ENCODE data around the gene NOP16.

Gene NOP16, protein sequence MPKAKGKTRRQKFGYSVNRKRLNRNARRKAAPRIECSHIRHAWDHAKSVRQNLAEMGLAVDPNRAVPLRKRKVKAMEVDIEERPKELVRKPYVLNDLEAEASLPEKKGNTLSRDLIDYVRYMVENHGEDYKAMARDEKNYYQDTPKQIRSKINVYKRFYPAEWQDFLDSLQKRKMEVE

DNA sequence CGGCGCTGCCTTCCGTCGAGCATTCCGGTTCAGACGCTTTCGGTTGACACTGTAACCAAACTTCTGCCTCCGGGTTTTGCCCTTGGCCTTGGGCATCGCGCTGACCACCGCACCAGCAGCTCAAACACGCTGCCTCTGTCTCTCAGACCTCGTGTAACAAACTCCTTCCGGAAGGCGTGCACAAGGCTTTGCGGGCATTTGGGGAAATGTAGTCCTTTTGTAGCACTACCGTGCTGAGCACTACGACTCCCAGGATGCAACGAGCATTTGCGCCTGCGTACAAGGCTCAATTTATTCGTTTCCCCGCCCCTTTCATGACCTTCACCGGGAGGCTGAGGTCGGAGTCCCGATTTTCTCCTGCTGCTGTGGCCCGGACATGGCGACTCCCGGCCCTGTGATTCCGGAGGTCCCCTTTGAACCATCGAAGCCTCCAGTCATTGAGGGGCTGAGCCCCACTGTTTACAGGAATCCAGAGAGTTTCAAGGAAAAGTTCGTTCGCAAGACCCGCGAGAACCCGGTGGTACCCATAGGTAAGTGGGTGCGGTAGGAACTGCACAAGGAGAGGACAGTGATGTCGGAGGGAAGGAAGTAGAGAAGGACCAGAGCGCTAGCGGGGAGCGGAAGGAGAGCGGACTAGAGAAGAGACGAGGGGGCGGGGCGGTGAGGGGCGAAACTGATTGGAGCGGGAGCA lies at the start of gene NOP16, which contains the start of gene HIGD2A:
Gene NOP16, minus strand, starts transcription at position 155 of the 691 bp plus-strand sequence. Its CDS starts 59 bp downstream, at position 96.
Gene HIGD2A, plus strand, starts transcription at position 308 of the 691 bp plus-strand sequence. Its CDS starts 69 bp downstream, at position 377.
- DNase-seq (ENCODE audit: low spot score): peak; percentile 98

- DNase-seq (ENCODE audit: low spot score): no peak
Observed at GRCh38 chr5:176436656-176437055, 48.3 kb upstream of the NOP16 start.

DNA sequence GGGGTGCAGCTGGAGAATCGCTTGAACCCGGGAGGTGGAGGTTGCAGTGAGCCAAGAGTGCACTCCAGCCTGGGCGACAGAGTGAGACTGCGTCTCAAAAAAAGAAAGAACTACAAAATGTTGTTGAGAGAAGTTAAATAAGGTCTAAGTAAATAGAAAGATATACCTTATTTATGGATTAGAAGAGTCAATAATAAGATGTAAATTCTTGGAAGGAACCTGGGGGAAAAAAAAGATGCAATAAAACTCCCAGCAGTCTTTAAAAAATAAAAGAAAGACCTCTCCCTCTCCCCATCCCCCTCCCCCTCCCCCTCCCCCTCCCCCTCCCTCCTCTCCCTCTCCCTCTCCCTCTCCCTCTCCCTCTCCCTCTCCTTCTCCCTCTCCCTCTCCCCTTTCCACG lies 44.3 kb upstream of the NOP16 start:
- no peak for DNase-seq (ENCODE audit: low spot score)

DNA sequence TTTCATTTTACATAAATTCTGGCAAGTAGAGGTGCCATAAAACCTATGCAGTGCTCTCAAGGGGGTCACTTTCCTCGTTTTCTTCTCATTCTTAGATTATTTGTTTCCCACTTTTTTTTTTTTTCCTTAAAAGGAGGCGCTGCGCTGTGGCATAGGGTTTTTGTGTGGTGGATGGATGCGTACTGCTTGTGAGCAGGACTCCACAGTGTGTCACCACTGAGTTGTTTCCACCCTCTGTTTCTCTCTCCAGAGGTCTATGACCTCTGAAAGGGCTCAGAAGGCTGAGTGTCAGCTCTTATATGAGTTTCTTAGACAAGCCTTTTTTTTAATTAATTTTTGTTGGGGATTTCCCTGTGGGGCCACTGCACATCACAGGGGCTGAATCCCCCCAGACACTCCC lies 41.6 kb upstream of the NOP16 start:
- no peak for DNase-seq (ENCODE audit: low spot score)

DNA sequence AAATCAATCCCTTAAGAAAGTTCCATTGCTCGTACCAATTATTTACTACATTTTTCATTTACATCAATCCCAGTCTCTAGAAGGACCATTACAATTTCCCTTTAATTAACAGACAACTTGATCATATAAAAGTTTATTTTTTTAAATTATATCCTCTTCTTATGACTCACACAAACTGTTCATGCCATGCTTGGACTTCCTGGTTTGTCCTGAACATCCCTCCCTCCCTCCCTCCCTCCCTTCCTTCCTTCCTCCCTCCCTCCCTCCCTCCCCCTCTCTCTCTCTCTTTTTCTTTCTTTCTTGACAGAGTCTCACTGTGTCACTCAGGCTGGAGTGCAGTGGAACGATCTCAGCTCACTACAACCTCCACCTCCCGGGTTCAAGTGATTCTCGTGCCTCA lies 39.6 kb upstream of the NOP16 start:
- DNase-seq (ENCODE audit: low spot score): no peak

- DNase-seq (ENCODE audit: low spot score): no peak
Observed at GRCh38 chr5:176426876-176427275, 38.5 kb upstream of the NOP16 start.

- DNase-seq (ENCODE audit: low spot score): no peak
Observed at GRCh38 chr5:176425791-176426190, 37.4 kb upstream of the NOP16 start.

GRCh38 chr5:176425138-176425537 lies 36.7 kb upstream of the NOP16 start:
- no peak for DNase-seq (ENCODE audit: low spot score)

DNA sequence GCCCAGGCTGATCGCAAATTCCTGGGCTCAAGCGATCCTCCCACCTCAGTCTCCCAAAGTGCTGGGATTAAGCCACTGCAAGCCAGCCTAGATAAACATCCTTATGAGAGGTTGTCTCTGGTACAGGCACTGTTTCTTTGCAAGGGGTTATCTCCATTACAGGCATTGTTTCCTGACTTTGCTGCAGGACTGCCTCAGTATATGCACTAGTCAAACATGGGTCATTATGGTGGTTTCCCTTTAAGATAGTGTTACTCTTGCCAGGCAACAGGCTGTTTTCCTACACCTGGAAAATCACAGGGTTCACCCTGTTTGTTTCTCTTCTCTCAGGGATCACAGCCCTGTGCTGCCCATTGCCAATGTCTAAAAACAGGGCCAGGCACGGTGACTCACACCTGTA lies 35.8 kb upstream of the NOP16 start:
- no peak for DNase-seq (ENCODE audit: low spot score)

GRCh38 chr5:176420972-176421544 lies 32.7 kb upstream of the NOP16 start:
- DNase-seq (ENCODE audit: low spot score): no peak

DNA sequence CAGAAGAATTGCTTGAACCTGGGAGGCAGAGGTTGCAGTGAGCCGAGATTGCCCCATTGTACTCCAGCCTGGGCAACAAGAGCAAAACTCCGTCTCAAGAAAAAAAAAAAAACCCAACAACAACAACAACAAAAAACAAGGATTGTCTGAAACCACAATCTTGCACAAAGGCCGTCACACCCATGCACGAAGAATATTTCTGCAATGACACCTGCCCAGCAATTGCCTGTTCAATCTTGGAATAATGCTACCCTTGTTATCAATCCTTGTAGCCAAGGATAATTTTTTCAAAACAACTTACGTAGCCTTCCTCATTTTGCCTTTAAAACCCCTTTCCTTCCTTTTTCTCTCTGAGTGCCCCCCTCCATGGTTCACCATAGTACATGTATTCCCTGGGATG lies 31.7 kb upstream of the NOP16 start:
- no peak for DNase-seq (ENCODE audit: low spot score)

DNA sequence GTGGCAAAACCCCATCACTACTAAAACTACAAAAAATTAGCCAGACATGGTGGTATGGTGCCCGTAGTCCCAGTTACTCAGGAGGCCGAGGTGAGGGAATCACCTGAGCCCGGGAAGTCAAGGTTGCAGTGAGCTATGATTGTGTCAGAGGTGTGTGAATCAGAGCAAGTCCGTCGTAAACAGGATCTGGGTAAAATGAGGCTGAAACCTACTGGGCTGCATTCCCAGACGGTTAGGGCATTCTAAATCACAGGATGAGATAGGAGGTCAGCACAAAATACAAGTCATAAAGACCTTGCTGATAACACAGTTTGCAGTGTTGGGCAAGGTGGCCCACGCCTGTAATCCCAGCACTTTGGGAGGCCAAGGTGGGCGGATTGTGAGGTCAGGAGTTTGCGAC lies 29.9 kb upstream of the NOP16 start:
- DNase-seq (ENCODE audit: low spot score): no peak

DNA sequence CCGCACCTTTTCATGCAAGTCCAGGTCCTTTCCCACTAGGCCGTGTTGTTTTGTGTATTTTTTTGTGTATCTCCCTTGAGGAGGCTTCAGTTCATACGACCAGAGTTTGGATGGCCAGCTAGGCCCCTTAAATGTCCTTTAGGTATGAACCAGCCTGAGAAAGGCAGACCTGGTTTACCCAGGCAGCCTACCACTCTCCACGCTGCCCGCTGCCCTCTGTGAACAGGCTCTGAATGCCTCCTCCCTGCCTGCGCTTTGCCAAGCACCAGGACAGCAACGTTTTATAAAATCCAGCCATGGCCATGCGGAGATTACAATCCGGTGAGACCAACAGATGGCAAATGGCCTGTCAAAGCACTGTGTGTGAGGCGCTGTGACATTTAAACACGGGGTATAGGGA lies 28.6 kb upstream of the NOP16 start:
- no peak for DNase-seq (ENCODE audit: low spot score)

GRCh38 chr5:176415952-176416924 lies 27.8 kb upstream of the NOP16 start, which contains the start of gene CLTB:
CLTB (minus strand) TSS chr5:176416539; CDS start chr5:176416363, 176 bp downstream.
- DNase-seq (ENCODE audit: low spot score): peak; percentile 94

- DNase-seq (ENCODE audit: low spot score): no peak
Observed at GRCh38 chr5:176415240-176415951, 27.0 kb upstream of the NOP16 start.

DNA sequence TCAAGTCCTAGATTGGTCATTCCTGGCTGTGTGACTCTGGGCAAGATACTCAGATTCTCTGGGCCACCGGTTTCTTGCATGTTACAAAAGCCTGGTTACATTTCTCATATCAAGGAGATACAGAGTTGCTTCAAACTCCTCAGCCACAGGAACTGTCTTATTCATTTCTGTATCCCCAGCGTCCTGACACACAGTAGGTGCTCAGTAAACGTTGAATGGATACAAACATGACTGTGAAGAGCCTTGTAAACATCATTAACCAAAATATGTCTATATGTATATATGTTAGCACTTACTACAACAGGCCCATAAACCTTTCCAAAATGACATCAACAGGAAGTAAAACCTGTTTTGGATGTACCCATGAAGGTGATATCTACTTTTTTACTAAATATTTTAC lies 26.3 kb upstream of the NOP16 start:
- no peak for DNase-seq (ENCODE audit: low spot score)

GRCh38 chr5:176413709-176414191 lies 25.4 kb upstream of the NOP16 start:
- DNase-seq (ENCODE audit: low spot score): no peak

- no peak for DNase-seq (ENCODE audit: low spot score)
Observed at GRCh38 chr5:176413255-176413565, 24.8 kb upstream of the NOP16 start.

- DNase-seq (ENCODE audit: low spot score): no peak
Observed at GRCh38 chr5:176412517-176413254, 24.3 kb upstream of the NOP16 start.

DNA sequence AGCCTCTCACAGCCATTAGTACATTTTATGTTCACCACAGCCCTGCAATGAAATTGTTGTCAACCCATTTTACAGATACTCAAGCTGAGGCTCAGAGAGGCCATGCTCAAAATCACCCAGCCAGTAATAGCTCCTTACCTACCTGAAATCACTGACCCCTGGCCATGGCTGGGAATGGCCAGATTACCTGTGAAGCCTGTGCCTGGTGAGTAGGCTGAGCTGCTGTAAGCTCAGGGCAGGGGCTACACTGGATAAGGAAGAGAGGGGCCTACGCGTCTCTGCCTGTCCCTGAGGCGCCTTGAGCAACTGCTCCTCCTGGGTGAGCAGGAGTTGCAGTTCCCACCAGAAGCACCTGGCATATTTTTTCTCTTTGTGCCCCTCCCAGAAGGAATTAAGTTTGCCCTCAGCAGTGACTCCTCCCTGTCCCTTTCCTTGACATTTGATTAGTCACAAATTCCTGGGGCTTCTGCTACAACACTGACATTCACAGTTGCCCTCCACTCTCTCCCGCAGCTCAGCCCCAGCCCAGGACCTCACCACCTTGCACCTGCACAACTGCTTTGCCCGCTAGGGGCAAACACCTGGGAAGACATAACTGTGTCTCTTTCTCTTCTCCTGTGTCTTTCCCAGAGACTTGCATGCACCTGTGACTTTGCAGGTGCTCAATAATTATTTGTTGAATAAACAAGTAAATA lies 22.2 kb upstream of the NOP16 start:
- DNase-seq (ENCODE audit: low spot score): no peak

All from left forelimb (tissue), 1 donor.